Activated T-cell treated with anti-CD3 and anti-CD28 coated beads, Interleukin-2, amount 50 U/mL, for 72 hours (primary cell): ENCODE data around the gene MROH2B. TPM values are rescaled to one million over a fixed set of nuclear protein-coding genes. Genes with fewer than 3 reads are reported as not detected.

Experiments used
- ATAC-seq, 2 donors: fragments of 150-1000 bp; cut with Tn5 transposase; replicated peaks in 1 of 2; 2 replicates each; pipeline ENCODE4 v1.10.0; 2021; ENCODE audit warnings: moderate library complexity in 2 of 2, mild to moderate bottlenecking in 1 of 2
- DNase-seq, 2 donors: peaks; one replicate each; pipeline ENCODE4 v3.0.0; 2021 to 2022; ENCODE audit warnings: mixed read lengths in 1 of 2
- H3K27ac Mint-ChIP-seq: one replicate; pipeline ENCODE4 v1.8.0; 2022; ENCODE audit warnings: mild to moderate bottlenecking, moderate library complexity, mixed read lengths
- H3K27me3 Mint-ChIP-seq: one replicate; pipeline ENCODE4 v1.8.0; 2022; ENCODE audit warnings: low read depth, mixed read lengths
- H3K36me3 Mint-ChIP-seq, 2 donors: one replicate each; pipeline ENCODE4 v1.8.0; 2022; ENCODE audit warnings: mixed read lengths in 2 of 2, mild to moderate bottlenecking in 1 of 2; ENCODE audit not compliant: insufficient read depth in 2 of 2
- H3K4me1 Mint-ChIP-seq: one replicate; pipeline ENCODE4 v1.8.0; 2022; ENCODE audit warnings: low read depth, mixed read lengths
- H3K4me3 Mint-ChIP-seq, 2 donors: one replicate each; pipeline ENCODE4 v1.8.0; 2022; ENCODE audit warnings: mild to moderate bottlenecking in 2 of 2, mixed read lengths in 2 of 2, moderate library complexity in 2 of 2
- H3K9me3 Mint-ChIP-seq, 2 donors: one replicate each; pipeline ENCODE4 v1.8.0; 2022; ENCODE audit warnings: mixed read lengths in 2 of 2
- total RNA-seq, 2 donors: library from RNA; stranded (reverse); gene quantifications; one replicate each; pipeline ENCODE4 v1.2.3, GENCODE V29; 2022

The MROH2B gene
- total RNA-seq, 2 donors from 2014 or later = not detected

DNA sequence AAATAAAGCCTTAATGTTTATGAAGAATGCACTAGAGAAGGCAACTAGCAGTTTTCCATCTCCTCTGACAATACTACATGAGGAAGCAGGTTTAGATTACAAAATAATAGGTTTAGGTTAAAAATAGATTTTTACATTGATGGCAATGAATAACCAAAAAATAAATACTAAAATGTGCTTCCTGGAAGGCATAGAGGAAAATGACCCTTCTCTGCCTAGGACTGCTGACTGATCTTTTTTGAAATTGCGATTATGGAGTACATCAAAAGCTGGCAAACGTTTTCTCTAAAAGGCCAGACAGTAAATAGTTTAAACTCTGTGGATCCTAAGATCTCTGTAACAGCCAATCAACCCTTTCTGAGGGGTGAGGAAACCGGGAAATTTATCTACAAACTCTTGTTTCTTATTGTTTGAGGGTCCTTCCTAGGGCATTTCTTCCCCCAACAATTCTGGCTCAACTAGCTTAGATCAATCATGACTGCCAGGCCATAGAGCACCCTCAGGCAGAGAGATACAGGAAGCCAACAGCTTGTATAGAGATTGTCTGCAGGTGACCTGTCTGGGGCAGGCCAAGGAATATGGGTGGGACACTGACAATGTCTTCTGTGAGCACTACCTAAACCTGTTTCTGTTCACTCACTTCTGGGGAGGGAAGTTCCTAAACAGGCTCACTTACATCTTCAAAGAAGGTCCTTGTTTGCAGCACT is 67.3 kb downstream of the MROH2B start:
- Mint-ChIP-seq H3K27me3 (peaks cover 6% of the 10 kb centered on the region), H3K4me3 (no peak overlapping the region), H3K36me3 (no peaks in the 10 kb centered on the region), H3K27ac (no peak overlapping the region), H3K4me1 (no peaks in the 10 kb centered on the region), H3K9me3 (no peaks in the 10 kb centered on the region)
- ATAC-seq (no peak), DNase-seq (no peak)

DNA sequence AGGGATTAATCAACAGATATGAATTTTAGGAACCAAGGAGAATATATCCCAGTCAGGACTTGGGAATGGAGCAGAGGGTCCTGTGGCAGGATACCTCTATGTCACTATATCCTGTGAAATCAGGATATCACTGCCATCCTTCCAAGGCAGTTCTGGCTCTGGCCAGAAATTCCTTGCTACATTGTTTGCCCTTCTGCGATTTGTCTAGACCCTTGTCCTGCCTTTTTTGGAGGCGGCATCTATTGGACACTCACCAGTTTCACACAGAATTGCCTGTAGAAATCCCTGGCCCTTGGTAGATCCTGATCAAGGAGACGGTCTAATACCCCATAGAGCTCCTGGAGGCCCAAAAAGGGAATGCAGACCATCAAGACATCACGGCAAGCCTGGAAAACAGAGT is 71.2 kb downstream of the MROH2B start:
- H3K27me3 Mint-ChIP-seq = peaks cover 10% of the 10 kb centered on the region
- H3K4me3 Mint-ChIP-seq = no peak overlapping the region
- H3K27ac Mint-ChIP-seq = no peak overlapping the region
- H3K4me1 Mint-ChIP-seq = no peaks in the 10 kb centered on the region
- DNase-seq (no peak), ATAC-seq (no peak)
- H3K9me3 Mint-ChIP-seq = no peaks in the 10 kb centered on the region
- no peaks in the 10 kb centered on the region for H3K36me3 Mint-ChIP-seq

DNA sequence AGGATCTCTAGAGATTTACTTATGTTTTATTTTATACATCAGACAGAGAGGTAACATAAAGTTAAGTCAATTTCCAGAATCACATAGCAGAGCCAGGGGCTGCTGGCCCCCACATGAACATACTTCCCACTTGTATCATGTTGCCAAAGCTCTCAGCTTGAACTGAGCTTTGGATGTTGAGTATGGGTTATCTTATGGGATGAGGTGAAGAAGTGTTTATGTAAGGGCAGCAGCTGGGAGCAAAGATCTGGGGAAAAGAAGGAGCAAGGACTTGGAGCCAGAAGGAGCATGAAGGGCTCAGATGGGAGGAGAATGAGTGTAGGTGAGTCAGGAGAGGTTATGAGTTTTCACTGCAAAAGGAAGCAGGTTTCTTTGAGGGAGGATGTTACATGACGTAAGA is 72.0 kb downstream of the MROH2B start:
- H3K27me3 Mint-ChIP-seq = peaks cover 10% of the 10 kb centered on the region
- no peaks in the 10 kb centered on the region for H3K36me3 Mint-ChIP-seq
- no peak overlapping the region for H3K27ac Mint-ChIP-seq
- DNase-seq (no peak), ATAC-seq (no peak)
- no peak overlapping the region for H3K4me3 Mint-ChIP-seq
- H3K4me1 Mint-ChIP-seq = no peaks in the 10 kb centered on the region
- no peaks in the 10 kb centered on the region for H3K9me3 Mint-ChIP-seq

DNA sequence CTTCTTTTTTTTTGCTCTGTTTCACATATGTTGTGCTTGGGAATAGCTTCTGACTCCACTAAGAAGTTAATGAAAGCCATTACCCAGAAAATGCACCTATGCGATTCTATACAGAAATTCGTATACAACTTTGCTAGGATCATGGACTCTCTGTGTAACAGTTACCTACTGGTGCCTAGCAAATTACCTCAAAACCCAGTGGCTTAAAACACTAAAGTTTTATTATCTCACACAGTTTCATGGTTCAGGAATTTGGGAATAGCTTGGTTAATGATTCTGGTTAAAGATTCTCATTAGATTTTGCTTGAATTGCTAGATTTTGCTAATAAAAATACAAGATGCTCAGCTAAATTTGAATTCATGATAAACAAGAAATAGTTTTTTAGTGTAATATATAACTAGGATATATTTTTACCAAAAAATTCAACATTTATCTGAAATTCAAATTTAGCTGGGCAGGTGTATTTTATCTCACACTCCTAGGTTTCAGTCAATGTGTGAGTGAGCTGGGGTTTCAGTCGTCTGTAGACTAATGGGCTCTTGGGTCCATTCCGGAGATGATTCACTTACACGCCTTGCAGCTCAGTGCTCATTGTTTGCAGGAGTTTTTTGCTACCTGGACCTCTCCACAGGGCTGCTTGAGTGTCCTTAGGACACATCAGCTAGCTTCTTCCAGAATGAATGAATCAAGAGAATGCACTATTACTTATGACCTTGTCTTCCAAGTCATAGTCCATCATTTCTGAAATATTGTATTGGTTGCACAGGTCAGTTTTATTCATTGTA is 75.1 kb downstream of the MROH2B start:
- Mint-ChIP-seq H3K27ac (no peak overlapping the region), H3K4me3 (no peak overlapping the region), H3K27me3 (peaks cover 10% of the 10 kb centered on the region), H3K9me3 (no peaks in the 10 kb centered on the region), H3K36me3 (no peaks in the 10 kb centered on the region), H3K4me1 (no peaks in the 10 kb centered on the region)
- DNase-seq (no peak), ATAC-seq (no peak)

DNA sequence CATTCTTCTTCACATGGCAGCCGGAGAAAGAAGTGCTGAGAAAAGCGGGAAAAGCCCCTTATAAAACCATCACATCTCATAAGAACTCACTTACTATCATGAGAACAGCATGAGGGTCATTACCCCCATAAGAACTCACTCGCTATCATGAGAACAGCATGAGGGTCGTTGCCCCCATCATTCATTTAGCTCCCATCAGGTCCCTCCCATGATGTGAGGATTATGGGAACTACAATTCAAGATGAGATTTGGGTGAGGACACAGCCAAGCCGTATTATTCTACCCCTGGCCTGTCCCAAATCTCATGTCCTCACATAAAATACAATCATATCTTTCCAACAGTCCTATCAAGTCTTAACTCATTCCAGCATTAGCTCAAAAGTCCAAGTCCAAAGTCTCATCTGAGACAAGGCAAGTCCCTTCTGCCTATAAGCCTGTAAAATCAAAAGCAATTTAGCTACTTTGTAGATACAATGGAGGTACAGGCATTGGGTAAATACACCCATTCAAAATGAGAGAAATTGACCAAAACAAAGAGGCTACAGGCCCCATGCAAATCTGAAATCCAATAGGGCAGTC is 79.1 kb downstream of the MROH2B start:
- ATAC-seq (no peak), DNase-seq (no peak)
- Mint-ChIP-seq H3K36me3 (no peaks in the 10 kb centered on the region), H3K9me3 (peaks cover 2% of the 10 kb centered on the region in 2 donors), H3K4me3 (no peak overlapping the region), H3K27me3 (no peaks in the 10 kb centered on the region), H3K4me1 (no peaks in the 10 kb centered on the region), H3K27ac (no peak overlapping the region)

DNA sequence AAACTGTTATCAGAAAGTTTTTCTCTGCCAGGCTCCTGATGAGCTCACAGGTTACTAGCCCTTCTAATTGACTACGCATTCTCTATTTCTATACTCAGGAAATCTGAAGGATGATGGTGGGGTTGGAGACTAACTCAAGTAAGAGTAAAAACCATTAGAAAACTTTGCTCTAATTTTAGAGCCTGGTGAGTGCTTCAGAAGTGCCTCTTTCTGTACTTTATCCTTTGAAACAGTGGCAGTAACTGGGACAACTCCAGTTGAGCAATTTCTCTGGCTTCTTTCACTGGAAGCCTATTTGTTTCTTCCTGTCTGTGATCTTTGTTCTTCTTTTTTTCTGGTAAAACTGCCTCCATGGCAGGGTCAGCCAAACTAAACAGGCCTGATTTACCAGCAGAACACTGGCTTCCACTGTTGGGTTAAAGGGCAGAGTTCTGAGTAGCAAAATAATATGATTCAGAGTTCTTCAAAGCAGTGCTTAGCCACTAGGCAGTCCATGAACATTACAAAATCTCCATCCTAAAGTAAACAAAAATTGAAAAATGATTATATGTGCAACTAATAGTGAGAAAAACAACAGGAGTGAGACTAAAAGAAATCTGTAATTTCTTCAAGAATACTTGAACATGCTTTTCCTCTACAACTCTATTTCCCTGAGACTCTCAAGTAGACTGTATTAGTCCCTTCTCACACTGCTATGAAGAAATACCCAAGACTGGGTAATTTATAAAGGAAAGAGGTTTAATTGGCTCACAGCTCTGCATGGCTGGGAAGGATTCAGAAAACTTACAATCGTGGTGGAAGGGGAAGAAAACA is 79.8 kb downstream of the MROH2B start:
- DNase-seq (no peak), ATAC-seq (no peak)

DNA sequence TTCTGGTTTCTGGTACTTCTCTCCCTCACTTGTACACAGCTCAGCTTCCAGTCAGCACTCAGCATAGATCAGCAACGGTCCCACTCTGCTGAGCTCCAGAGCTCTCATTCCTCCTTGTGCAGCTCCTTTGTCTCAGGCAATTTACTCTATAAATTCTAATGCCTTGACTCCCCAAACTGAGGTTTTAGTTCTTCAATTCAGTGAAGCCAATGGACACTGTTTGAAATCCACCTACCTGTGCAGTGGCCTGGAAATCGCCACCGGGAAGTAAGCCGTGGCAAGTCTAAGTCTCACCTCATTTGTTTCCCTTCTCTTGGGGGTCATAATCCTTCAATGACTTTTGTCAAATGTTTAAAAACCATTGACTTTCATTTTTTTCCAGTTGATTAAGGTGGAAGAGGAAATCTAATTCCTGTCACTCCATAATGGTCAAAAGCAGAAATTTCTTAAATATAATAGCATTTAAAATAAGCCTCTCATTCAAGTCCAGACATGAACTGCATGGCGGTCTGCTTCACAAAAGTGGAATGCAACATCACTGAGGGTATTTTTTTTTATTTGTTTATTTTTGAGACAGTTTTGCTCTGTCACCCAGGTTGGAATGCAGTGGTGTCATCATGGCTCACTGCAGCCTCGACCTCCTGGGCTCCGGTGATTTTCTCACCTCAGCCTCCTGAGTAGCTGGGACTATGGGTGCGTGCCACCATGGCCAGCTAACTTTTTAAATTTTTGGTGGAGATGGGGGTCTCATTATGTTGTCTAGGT is 82.2 kb downstream of the MROH2B start:
- Mint-ChIP-seq H3K27me3 (no peaks in the 10 kb centered on the region), H3K27ac (no peak overlapping the region), H3K36me3 (no peaks in the 10 kb centered on the region), H3K9me3 (peaks cover 2 to 4% of the 10 kb centered on the region in 2 donors), H3K4me1 (no peaks in the 10 kb centered on the region), H3K4me3 (no peak overlapping the region)
- ATAC-seq (no peak), DNase-seq (no peak)

More for the DNA sequence above, 79.8 kb downstream of the MROH2B start:
- Mint-ChIP-seq H3K9me3 (peaks cover 2 to 4% of the 10 kb centered on the region in 2 donors), H3K36me3 (no peaks in the 10 kb centered on the region), H3K27ac (no peak overlapping the region), H3K27me3 (no peaks in the 10 kb centered on the region), H3K4me1 (no peaks in the 10 kb centered on the region), H3K4me3 (no peak overlapping the region)

DNA sequence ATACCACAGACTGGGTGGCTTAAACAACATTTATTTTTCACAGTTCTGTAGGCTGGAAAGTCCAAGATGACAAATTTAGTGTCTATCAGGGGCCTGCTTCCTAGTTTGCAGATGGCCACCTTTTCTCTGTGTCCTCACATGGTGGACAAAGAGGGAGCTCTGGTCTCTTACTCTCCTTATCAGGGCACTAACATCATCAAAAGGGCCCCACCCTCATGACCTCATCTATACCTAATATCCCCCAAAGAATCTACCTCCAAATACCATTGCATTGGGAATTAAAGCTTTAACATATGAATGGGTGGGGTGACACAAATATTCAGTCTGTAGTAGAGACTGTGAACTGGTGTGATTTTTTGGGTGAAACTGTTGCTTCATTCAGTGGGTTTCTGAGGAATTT is 83.8 kb downstream of the MROH2B start:
- Mint-ChIP-seq H3K27ac (no peak overlapping the region), H3K9me3 (peaks cover 2 to 4% of the 10 kb centered on the region in 2 donors), H3K4me1 (no peaks in the 10 kb centered on the region), H3K36me3 (no peaks in the 10 kb centered on the region), H3K4me3 (no peak overlapping the region), H3K27me3 (no peaks in the 10 kb centered on the region)
- DNase-seq (no peak), ATAC-seq (no peak)

DNA sequence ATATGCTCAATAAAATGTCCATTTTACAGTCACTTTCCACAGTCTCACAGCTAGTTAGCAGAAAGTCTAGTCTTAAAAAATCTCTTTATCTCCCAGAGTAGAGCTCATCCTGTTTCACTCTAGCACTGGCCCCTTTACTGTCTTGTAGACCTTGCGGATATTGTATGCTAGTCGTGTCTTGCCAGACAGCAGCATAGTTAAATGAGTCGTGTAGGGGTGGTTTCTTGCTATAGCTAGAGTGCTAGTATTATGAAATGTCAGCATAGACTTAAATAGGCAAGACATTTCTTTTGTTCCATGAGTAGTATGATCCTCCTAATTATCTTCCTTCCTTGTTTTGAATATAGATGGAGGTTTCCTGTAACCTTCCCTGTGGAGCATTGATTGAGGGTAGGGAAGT is 84.5 kb downstream of the MROH2B start:
- Mint-ChIP-seq H3K9me3 (peaks cover 2 to 4% of the 10 kb centered on the region in 2 donors), H3K4me1 (no peaks in the 10 kb centered on the region), H3K4me3 (no peak overlapping the region), H3K27ac (no peak overlapping the region), H3K36me3 (no peaks in the 10 kb centered on the region), H3K27me3 (no peaks in the 10 kb centered on the region)
- no peak for ATAC-seq
- DNase-seq = no peak

DNA sequence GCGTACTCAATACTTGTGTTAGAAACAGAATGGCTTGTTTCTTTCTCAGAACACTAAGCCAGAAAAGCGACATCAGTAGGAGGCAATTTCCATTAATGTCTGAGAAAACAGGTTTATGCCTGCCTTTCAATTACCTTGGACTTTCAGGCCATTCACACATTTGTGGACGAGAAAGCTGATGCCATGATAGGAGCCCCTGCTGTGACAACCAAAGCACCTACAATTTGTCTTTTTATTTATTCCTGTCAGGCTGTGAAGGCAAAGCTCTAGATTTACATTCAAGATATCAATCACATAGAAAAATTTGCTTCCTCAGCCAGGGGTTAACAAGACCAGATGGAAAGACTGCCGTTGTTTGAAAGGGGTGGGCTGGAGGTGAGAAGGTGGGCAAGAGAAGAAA is 85.6 kb downstream of the MROH2B start:
- no peak for DNase-seq
- no peaks in the 10 kb centered on the region for H3K36me3 Mint-ChIP-seq
- no peak overlapping the region for H3K4me3 Mint-ChIP-seq
- ATAC-seq = no peak
- H3K4me1 Mint-ChIP-seq = no peaks in the 10 kb centered on the region
- peaks cover 7% of the 10 kb centered on the region for H3K27me3 Mint-ChIP-seq
- peaks cover 2 to 4% of the 10 kb centered on the region in 2 donors for H3K9me3 Mint-ChIP-seq
- H3K27ac Mint-ChIP-seq = no peak overlapping the region

DNA sequence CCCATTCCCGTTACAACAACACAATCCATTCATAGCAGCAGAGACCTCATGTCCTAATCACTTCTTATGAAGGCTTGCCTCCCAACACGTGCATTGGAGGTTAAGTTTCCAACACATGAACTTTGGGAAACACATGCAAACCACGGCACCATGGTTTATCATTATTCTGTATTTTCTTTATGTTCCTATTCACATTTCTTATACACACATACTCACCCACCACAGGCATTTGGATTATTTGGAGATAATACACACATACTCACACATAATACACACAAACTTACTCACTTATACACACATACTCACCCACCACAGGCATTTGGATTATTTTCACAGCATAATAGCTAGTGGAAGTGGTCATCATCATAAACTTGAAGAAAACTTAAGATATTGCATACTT is 86.3 kb downstream of the MROH2B start:
- H3K4me1 Mint-ChIP-seq = no peaks in the 10 kb centered on the region
- DNase-seq = no peak
- no peak overlapping the region for H3K4me3 Mint-ChIP-seq
- H3K27me3 Mint-ChIP-seq = peaks cover 8% of the 10 kb centered on the region
- H3K27ac Mint-ChIP-seq = no peak overlapping the region
- ATAC-seq = no peak
- H3K36me3 Mint-ChIP-seq = no peaks in the 10 kb centered on the region
- H3K9me3 Mint-ChIP-seq = peaks cover 2 to 4% of the 10 kb centered on the region in 2 donors

DNA sequence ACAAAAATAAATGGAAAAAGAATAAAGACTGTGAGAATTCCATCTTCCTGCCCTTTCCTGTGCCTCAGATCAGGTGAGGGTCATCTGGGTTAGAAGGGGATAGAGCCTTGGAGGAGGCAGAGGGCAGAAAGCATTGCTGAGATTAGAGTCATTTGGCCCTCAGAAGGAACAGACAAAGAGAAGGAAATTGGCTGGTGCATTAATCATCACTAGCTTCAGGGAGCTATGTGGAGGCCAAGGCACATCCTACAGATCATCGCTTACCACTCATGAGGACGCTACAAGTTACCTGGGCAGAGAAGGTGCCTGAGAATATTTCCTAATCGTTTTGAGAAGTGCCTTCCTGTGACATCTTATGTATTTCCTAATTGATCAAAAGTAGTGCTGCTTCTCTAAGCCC is 87.4 kb downstream of the MROH2B start:
- no peak for ATAC-seq
- Mint-ChIP-seq H3K9me3 (peaks cover 2 to 4% of the 10 kb centered on the region in 2 donors), H3K4me1 (no peaks in the 10 kb centered on the region), H3K36me3 (no peaks in the 10 kb centered on the region), H3K4me3 (no peak overlapping the region), H3K27me3 (peaks cover 8% of the 10 kb centered on the region), H3K27ac (no peak overlapping the region)
- no peak for DNase-seq
